RWPE2 (cell line): ENCODE results near the gene FAM149A.

Source experiments
- ATAC-seq: fragments of 200-7000 bp; cut with Tn5 transposase; 3 replicates; pipeline ENCODE4 v1.9.1; 2021; ENCODE audit warnings: low read depth
- DNase-seq: peaks from one replicate; pipeline ENCODE4 v3.0.0-alpha.2; 2020; ENCODE audit warnings: low spot score
- H3K27ac ChIP-seq: fragments of 450-650 bp; 2 replicates; pipeline ENCODE4 v1.5.1; 2017; ENCODE audit warnings: mild to moderate bottlenecking; ENCODE audit not compliant: poor library complexity, severe bottlenecking
- H3K27me3 ChIP-seq: fragments of 250-450 bp; sonication (Bioruptor Pico); 2 replicates; pipeline ENCODE4 v1.5.1; 2021; ENCODE audit warnings: mild to moderate bottlenecking, moderate library complexity; ENCODE audit not compliant: insufficient read depth, poor library complexity, severe bottlenecking
- H3K36me3 ChIP-seq: fragments of 250-450 bp; sonication (Bioruptor Pico); 2 replicates; pipeline ENCODE4 v1.5.1; 2020; ENCODE audit warnings: low read depth, mild to moderate bottlenecking, moderate library complexity
- H3K4me1 ChIP-seq: fragments of 250-450 bp; sonication (Bioruptor Pico); 2 replicates; pipeline ENCODE4 v1.5.1; 2021; ENCODE audit warnings: mild to moderate bottlenecking, moderate library complexity; ENCODE audit not compliant: insufficient read depth, poor library complexity, severe bottlenecking
- H3K4me3 ChIP-seq: fragments of 250-450 bp; sonication (Bioruptor Pico); 2 replicates; pipeline ENCODE4 v1.5.1; 2021; ENCODE audit warnings: mild to moderate bottlenecking, moderate library complexity; ENCODE audit not compliant: severe bottlenecking
- H3K9me3 ChIP-seq: fragments of 250-450 bp; sonication (Bioruptor Pico); 2 replicates; pipeline ENCODE4 v1.5.1; 2021; ENCODE audit warnings: mild to moderate bottlenecking, moderate library complexity; ENCODE audit not compliant: severe bottlenecking
- TF ChIP-seq, protein P1 (sequence below): fragments of 450-650 bp; IDR thresholded peaks from one replicate; pipeline ENCODE4 v1.5.1; 2017; ENCODE audit warnings: mild to moderate bottlenecking, moderate library complexity; ENCODE audit not compliant: poor library complexity, severe bottlenecking

FAM149A gene

DNA sequence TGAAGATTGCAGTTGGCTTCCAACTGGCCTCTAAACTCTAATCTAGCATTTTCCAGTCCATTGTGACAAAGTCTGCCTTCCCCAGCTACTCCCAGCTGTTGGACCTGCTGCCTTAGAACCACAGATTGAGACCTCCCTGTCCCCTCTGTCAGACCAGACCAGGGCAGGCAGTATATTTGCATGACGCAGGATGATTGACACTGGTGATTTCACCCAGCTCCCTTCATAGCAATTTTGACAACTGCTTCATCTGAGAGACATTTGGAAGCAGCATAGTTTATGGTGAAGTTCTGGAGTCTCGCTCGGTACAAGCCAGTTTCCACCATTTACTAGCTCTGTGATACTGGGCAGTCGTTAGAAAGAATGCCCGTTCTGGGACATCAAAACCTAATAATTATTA, 89.3 kb downstream of the FAM149A start:
- Histone ChIP-seq H3K4me3 (no peak overlapping the region), H3K4me1 (peaks cover 3% of the 10 kb centered on the region), H3K9me3 (no peaks in the 10 kb centered on the region), H3K27ac (no peak overlapping the region), H3K27me3 (no peaks in the 10 kb centered on the region), H3K36me3 (no peaks in the 10 kb centered on the region)
- no peak for DNase-seq
- ATAC-seq = no peak
- TF ChIP-seq, protein P1, sequence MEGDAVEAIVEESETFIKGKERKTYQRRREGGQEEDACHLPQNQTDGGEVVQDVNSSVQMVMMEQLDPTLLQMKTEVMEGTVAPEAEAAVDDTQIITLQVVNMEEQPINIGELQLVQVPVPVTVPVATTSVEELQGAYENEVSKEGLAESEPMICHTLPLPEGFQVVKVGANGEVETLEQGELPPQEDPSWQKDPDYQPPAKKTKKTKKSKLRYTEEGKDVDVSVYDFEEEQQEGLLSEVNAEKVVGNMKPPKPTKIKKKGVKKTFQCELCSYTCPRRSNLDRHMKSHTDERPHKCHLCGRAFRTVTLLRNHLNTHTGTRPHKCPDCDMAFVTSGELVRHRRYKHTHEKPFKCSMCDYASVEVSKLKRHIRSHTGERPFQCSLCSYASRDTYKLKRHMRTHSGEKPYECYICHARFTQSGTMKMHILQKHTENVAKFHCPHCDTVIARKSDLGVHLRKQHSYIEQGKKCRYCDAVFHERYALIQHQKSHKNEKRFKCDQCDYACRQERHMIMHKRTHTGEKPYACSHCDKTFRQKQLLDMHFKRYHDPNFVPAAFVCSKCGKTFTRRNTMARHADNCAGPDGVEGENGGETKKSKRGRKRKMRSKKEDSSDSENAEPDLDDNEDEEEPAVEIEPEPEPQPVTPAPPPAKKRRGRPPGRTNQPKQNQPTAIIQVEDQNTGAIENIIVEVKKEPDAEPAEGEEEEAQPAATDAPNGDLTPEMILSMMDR = no peak

DNA sequence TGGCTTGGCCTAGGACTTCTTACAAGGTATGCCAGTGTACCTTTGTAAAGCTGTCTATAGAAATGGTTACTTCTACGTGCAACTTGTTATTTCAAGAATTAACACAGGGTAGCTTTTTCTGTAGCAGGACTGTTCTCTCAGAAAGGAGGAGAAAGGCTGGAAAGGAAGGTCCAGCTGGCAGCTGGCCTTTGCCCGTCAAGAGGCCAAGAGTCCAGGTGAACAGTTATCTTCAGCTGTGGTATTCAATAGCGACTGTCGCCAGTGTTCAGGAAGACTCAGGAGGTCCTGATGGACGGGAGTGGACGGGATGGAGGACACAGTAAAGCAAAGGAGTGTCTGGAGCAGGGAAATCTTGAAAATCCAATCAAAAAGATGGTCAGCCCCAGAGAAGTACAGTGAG, 91.6 kb downstream of the FAM149A start:
- Histone ChIP-seq H3K4me3 (no peak overlapping the region), H3K36me3 (no peaks in the 10 kb centered on the region), H3K27ac (no peak overlapping the region), H3K4me1 (peaks cover 3% of the 10 kb centered on the region), H3K27me3 (no peaks in the 10 kb centered on the region), H3K9me3 (no peaks in the 10 kb centered on the region)
- TF ChIP-seq, protein P1 = no peak
- DNase-seq = no peak
- ATAC-seq = no peak

DNA sequence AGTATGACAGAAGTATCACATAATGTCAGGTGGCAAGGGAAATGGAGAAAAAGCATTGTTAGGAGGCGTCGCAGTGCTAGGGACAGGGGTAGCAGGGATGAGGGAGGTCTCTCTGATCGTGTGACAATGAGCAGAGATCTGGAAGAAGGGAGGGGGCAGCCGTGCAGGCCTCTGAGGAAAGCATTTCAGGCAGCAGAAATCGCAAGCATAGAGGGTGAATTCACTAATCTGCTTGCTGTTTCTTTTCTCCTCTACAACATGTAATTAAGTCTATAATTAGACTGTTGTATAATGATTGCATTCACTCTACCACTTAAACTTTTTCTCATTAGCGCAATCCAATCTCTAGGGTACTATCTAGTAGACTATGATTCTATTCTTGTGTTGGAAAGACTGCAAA, 96.0 kb downstream of the FAM149A start:
- Histone ChIP-seq H3K36me3 (no peaks in the 10 kb centered on the region), H3K27ac (no peak overlapping the region), H3K4me1 (no peaks in the 10 kb centered on the region), H3K27me3 (no peaks in the 10 kb centered on the region), H3K4me3 (no peak overlapping the region), H3K9me3 (no peaks in the 10 kb centered on the region)
- TF ChIP-seq, protein P1 = no peak
- DNase-seq (no peak), ATAC-seq (no peak)

DNA sequence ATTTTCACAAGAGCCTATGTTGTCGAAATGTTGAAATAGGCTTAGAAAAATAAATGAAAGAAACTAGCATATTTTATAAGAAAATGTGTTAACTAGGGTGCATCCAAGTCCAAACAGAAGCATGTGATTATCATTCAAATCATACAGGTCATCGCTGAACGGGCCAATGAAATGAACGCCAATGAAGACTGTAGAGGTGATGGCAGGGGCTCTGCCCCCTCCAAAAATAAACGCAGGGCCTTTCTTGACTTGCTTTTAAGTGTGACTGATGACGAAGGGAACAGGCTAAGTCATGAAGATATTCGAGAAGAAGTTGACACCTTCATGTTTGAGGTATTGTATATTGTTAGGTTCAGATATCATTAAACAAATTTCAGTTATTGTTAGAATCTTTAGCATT, 96.5 kb downstream of the FAM149A start:
- DNase-seq (no peak), ATAC-seq (no peak)
- no peaks in the 10 kb centered on the region for H3K9me3 ChIP-seq
- no peaks in the 10 kb centered on the region for H3K4me1 ChIP-seq
- no peaks in the 10 kb centered on the region for H3K36me3 ChIP-seq
- TF ChIP-seq, protein P1 = no peak
- no peak overlapping the region for H3K27ac ChIP-seq
- H3K4me3 ChIP-seq = no peak overlapping the region
- H3K27me3 ChIP-seq = no peaks in the 10 kb centered on the region

DNA sequence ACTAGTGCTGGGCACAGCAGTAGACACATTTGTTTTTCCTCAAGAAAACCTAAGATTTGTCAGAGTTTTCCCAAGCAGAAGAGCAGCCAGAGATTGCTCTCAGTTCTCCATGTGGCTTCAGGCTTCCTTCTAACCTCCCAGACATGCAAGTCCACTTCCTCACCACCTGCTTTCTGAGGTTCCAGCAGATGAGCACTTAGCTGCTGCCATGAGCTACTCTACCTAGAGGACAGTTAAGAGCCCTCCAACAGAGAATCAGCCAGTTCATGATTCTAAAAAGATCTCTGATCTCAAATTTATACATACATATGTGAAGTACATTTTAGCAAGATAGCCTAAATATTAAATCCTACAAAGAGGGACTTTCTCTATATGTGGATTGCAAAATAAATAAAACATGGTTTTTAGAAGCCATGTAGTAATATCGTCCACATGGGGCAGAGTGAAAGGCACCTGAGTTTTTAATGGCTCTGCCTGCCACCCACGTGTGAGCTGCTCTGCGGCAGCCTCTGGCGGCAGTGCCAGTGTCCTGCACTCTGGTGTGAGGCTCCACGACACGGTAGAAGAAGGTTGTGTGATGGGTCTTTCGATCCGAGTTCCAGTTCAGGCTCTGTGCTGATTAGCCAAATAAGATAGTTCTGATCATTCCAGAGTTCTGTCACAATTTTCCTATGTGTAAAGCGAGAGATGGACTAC, 97.2 kb downstream of the FAM149A start:
- no peaks in the 10 kb centered on the region for H3K27me3 ChIP-seq
- H3K27ac ChIP-seq = no peak overlapping the region
- no peaks in the 10 kb centered on the region for H3K4me1 ChIP-seq
- ATAC-seq (no peak; the same call in 2 of the 3 replicates), DNase-seq (no peak)
- no peaks in the 10 kb centered on the region for H3K36me3 ChIP-seq
- H3K9me3 ChIP-seq = no peaks in the 10 kb centered on the region
- H3K4me3 ChIP-seq = no peak overlapping the region
- TF ChIP-seq, protein P1 = no peak
